NK-92 (cell line): ENCODE measurements around the gene SPP1.
"Not testable (repeated sequence)": the region's sequence is repeated elsewhere in the genome, so short reads cannot be mapped to it uniquely, and the experiment has no call there.

Experiments
- DNase-seq: peaks from one replicate; lab custom pipeline; 2025; ENCODE audit not compliant: unreplicated experiment; lab: John Stamatoyannopoulos, UW

SPP1 gene

GRCh38 chr4:87975466-87975865 lies at the start of gene SPP1:
Gene SPP1, plus strand, starts transcription at chr4:87975714. Its CDS starts 1,182 bp downstream, at chr4:87976896.
- no peak for DNase-seq

GRCh38 chr4:87926554-87927098 lies 48.9 kb upstream of the SPP1 start:
- no peak for DNase-seq

GRCh38 chr4:87930629-87931028 lies 44.9 kb upstream of the SPP1 start:
- no peak for DNase-seq

- DNase-seq: no peak
Observed at GRCh38 chr4:87931932-87932331, 43.6 kb upstream of the SPP1 start.

- no peak for DNase-seq
Observed at GRCh38 chr4:87932718-87933141, 42.8 kb upstream of the SPP1 start.

GRCh38 chr4:87933337-87933736 lies 42.2 kb upstream of the SPP1 start:
- no peak for DNase-seq

GRCh38 chr4:87934157-87934704 lies 41.3 kb upstream of the SPP1 start:
- DNase-seq: no peak

GRCh38 chr4:87934973-87935372 lies 40.5 kb upstream of the SPP1 start:
- DNase-seq: no peak

- DNase-seq: not testable (repeated sequence)
Observed at GRCh38 chr4:87935954-87936353, 39.6 kb upstream of the SPP1 start.

- no peak for DNase-seq
Observed at GRCh38 chr4:87937523-87937922, 38.0 kb upstream of the SPP1 start.

- DNase-seq: no peak
Observed at GRCh38 chr4:87938746-87939145, 36.8 kb upstream of the SPP1 start.

- DNase-seq: no peak
Observed at GRCh38 chr4:87939978-87940690, 35.4 kb upstream of the SPP1 start.

- DNase-seq: not testable (repeated sequence)
Observed at GRCh38 chr4:87940809-87941208, 34.7 kb upstream of the SPP1 start.

GRCh38 chr4:87941537-87942392 lies 33.7 kb upstream of the SPP1 start:
- DNase-seq: no peak

- DNase-seq: no peak
Observed at GRCh38 chr4:87943660-87944149, 31.8 kb upstream of the SPP1 start.

GRCh38 chr4:87944967-87945366 lies 30.5 kb upstream of the SPP1 start:
- no peak for DNase-seq

GRCh38 chr4:87946766-87947165 lies 28.7 kb upstream of the SPP1 start:
- DNase-seq: no peak

- no peak for DNase-seq
Observed at GRCh38 chr4:87947381-87948160, 27.9 kb upstream of the SPP1 start.

- DNase-seq: no peak
Observed at GRCh38 chr4:87949961-87950360, 25.6 kb upstream of the SPP1 start.

- DNase-seq: no peak
Observed at GRCh38 chr4:87950493-87950892, 25.0 kb upstream of the SPP1 start.
